ENCODE measurements around the gene TMEM26.

DNA sequence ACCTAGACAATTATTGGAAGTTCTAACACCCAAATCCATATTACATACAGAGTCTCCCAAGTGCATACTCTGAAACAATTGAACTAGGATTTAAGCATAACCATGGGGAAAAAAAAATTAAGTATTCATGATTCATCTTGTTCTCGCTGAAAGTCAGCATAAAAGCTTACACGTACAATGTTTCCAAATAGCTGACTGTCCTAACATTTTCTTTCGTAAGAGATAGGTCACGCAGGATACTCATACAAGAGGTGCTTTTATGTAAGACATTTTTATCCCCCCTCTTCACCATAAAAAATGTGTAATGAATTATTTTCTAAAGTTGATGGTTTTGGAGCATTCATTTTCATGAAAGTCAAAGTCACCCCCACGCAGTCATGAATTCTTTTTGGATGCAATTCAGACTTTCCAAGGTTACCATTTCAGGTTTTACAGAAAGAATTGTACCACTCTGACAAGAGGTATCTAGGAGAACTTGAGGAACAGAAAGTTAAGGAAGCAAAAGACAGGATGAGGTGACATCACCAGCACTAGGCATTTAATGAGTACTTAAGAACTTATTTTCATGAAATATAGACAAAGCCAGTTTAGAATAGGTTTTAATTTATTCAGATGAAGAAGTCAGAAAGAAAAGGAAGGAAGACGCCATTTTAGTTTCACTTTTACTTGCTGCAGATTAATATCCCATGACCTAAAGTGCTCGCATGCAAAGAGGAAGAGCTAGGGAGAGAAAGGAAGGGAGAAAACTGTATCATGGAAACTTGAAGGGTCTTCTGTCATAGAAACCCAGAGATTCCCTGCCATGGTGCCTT lies 55.8 kb downstream of the TMEM26 start:
- TF ChIP-seq POLR2AphosphoS5 (IDR thresholded peaks at IDR 0.05) (no peak), POLR2A (IDR thresholded peaks at IDR 0.05; ENCODE audit: low read depth) (no peak), EP300 (IDR thresholded peaks at IDR 0.05) (no peak)
- TF ChIP-seq, protein P1, sequence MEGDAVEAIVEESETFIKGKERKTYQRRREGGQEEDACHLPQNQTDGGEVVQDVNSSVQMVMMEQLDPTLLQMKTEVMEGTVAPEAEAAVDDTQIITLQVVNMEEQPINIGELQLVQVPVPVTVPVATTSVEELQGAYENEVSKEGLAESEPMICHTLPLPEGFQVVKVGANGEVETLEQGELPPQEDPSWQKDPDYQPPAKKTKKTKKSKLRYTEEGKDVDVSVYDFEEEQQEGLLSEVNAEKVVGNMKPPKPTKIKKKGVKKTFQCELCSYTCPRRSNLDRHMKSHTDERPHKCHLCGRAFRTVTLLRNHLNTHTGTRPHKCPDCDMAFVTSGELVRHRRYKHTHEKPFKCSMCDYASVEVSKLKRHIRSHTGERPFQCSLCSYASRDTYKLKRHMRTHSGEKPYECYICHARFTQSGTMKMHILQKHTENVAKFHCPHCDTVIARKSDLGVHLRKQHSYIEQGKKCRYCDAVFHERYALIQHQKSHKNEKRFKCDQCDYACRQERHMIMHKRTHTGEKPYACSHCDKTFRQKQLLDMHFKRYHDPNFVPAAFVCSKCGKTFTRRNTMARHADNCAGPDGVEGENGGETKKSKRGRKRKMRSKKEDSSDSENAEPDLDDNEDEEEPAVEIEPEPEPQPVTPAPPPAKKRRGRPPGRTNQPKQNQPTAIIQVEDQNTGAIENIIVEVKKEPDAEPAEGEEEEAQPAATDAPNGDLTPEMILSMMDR (IDR thresholded peaks at IDR 0.05), result no peak

Measured in esophagus muscularis mucosa (tissue), 4 donors.